ENCODE measurements around the gene SFMBT2. TPM values are rescaled to one million over a fixed set of nuclear protein-coding genes. Genes with fewer than 3 reads are reported as not detected.

SFMBT2 gene
- total RNA-seq, 1 donor: 2.0 TPM

GRCh38 chr10:7359356-7359755 lies 51.5 kb downstream of the SFMBT2 start:
- TF ChIP-seq, protein P1, sequence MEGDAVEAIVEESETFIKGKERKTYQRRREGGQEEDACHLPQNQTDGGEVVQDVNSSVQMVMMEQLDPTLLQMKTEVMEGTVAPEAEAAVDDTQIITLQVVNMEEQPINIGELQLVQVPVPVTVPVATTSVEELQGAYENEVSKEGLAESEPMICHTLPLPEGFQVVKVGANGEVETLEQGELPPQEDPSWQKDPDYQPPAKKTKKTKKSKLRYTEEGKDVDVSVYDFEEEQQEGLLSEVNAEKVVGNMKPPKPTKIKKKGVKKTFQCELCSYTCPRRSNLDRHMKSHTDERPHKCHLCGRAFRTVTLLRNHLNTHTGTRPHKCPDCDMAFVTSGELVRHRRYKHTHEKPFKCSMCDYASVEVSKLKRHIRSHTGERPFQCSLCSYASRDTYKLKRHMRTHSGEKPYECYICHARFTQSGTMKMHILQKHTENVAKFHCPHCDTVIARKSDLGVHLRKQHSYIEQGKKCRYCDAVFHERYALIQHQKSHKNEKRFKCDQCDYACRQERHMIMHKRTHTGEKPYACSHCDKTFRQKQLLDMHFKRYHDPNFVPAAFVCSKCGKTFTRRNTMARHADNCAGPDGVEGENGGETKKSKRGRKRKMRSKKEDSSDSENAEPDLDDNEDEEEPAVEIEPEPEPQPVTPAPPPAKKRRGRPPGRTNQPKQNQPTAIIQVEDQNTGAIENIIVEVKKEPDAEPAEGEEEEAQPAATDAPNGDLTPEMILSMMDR (IDR thresholded peaks at IDR 0.05; ENCODE audit: insufficient read depth, low read length): no peak
- H3K4me3 ChIP-seq (ENCODE audit: low read depth, low read length): no peak overlapping the region
- DNase-seq (ENCODE audit: low read depth): no peak

GRCh38 chr10:7357193-7357592 lies 53.6 kb downstream of the SFMBT2 start:
- no peak for DNase-seq (ENCODE audit: low read depth)
- TF ChIP-seq, protein P1 (IDR thresholded peaks at IDR 0.05; ENCODE audit: insufficient read depth, low read length): no peak
- no peak overlapping the region for H3K4me3 ChIP-seq (ENCODE audit: low read depth, low read length)

DNA sequence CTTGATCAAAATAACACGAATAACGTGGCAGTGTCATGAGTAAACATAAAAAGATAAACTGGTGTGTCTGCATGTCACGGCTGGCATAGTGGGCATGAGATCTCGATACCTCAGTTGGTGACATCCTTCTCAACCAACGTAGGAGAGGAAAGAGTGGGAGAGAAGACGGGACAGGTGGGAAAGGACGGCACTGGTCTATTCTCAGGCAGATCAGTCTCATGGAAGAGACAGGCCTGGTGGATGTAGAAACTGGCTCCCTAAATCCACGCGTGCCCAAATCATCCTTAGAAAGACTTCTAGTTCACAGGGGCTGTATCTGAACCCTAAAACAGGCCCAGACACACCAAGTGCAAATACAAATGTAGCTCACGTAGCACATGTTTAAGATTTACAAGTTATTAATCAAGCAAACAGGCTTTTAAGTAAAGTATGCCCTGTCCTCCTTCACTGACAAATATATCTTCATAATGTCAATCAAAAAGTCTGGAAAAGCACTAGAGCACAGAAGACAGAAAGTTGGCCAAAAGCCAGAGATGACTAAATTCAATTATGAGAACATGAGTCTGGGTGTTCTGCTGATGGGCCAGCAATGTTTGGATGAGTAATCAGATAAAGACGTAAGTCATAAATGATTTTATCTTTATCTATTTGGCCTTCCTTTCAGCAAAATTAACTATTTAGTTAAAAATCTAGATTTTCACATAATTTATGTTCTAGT lies 56.3 kb downstream of the SFMBT2 start:
- TF ChIP-seq, protein P1 (IDR thresholded peaks at IDR 0.05; ENCODE audit: insufficient read depth, low read length): no peak
- no peak overlapping the region for H3K4me3 ChIP-seq (ENCODE audit: low read depth, low read length)
- peak; percentile 1 for DNase-seq (ENCODE audit: low read depth)

DNA sequence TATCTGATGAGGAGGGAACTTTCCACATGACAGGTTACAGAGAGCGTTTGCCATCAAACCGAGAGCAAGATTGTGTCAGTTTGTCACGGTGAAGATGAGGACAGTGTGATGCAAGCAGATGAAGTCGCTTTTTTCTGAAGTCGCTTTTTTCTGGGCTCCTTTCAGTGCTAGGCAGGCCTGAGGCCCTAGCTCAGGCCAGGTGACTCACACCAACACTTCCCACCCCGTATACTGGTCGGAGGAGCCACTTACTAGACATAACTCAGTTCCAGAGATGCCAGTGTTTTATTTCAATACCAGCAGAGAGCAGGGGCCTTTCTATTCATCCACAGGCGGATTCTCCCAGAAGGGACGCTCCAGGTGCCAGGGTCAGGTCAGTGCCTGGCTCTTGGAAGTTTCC lies 58.9 kb downstream of the SFMBT2 start:
- TF ChIP-seq, protein P1 (IDR thresholded peaks at IDR 0.05; ENCODE audit: insufficient read depth, low read length): no peak
- no peak for DNase-seq (ENCODE audit: low read depth)
- no peak overlapping the region for H3K4me3 ChIP-seq (ENCODE audit: low read depth, low read length)

- TF ChIP-seq, protein P1 (IDR thresholded peaks at IDR 0.05; ENCODE audit: insufficient read depth, low read length): no peak
Measured at GRCh38 chr10:7350541-7351195, 60.2 kb downstream of the SFMBT2 start.

GRCh38 chr10:7345717-7346116 lies 65.1 kb downstream of the SFMBT2 start:
- no peak overlapping the region for H3K4me3 ChIP-seq (ENCODE audit: low read depth, low read length)

More at GRCh38 chr10:7350541-7351195, 60.2 kb downstream of the SFMBT2 start:
- no peak for DNase-seq (ENCODE audit: low read depth)
- no peak overlapping the region for H3K4me3 ChIP-seq (ENCODE audit: low read depth, low read length)

More at GRCh38 chr10:7345717-7346116, 65.1 kb downstream of the SFMBT2 start:
- DNase-seq (ENCODE audit: low read depth): no peak
- TF ChIP-seq, protein P1 (IDR thresholded peaks at IDR 0.05; ENCODE audit: insufficient read depth, low read length): no peak
